Smooth muscle cell (in vitro differentiated cells): ENCODE measurements around the gene PHIP. TPM values are rescaled to one million over a fixed set of nuclear protein-coding genes. Genes with fewer than 3 reads are reported as not detected.

ENCODE experiments used
- DNase-seq: peaks from one replicate; lab custom pipeline; 2025; ENCODE audit not compliant: unreplicated experiment; lab: John Stamatoyannopoulos, UW
- H2AFZ ChIP-seq: fragments of 200-600 bp; sonication (generic); 2 replicates; pipeline ENCODE4 v1.6.0; 2016; ENCODE audit warnings: antibody characterized with exemption, low read depth, mild to moderate bottlenecking
- H3F3A ChIP-seq: fragments of 200-600 bp; sonication (generic); 2 replicates; pipeline ENCODE4 v1.6.0; 2017; ENCODE audit warnings: antibody characterized with exemption, low read depth
- H3K27ac ChIP-seq: fragments of 200-600 bp; sonication (generic); 2 replicates; pipeline ENCODE4 v1.5.1; 2016; ENCODE audit warnings: low read depth, mild to moderate bottlenecking
- H3K27me3 ChIP-seq: fragments of 200-600 bp; sonication (generic); 2 replicates; pipeline ENCODE4 v1.6.1; 2016; ENCODE audit warnings: low read depth, mild to moderate bottlenecking
- H3K36me3 ChIP-seq: fragments of 200-600 bp; sonication (generic); 2 replicates; pipeline ENCODE4 v1.5.1; 2016; ENCODE audit warnings: low read depth
- H3K4me1 ChIP-seq: fragments of 200-600 bp; sonication (generic); 2 replicates; pipeline ENCODE4 v1.5.1; 2016; ENCODE audit warnings: low read depth
- H3K4me2 ChIP-seq: fragments of 200-600 bp; sonication (generic); 2 replicates; pipeline ENCODE4 v1.6.0; 2016; ENCODE audit warnings: mild to moderate bottlenecking
- H3K4me3 ChIP-seq: fragments of 200-600 bp; sonication (generic); 2 replicates; pipeline ENCODE4 v1.5.1; 2016; ENCODE audit warnings: mild to moderate bottlenecking
- H3K79me2 ChIP-seq: fragments of 200-600 bp; sonication (generic); 2 replicates; pipeline ENCODE4 v1.6.0; 2016; ENCODE audit warnings: low read depth, mild to moderate bottlenecking
- H3K9ac ChIP-seq: fragments of 200-600 bp; sonication (generic); 2 replicates; pipeline ENCODE4 v1.6.0; 2016; ENCODE audit warnings: low read depth
- H3K9me3 ChIP-seq: fragments of 200-600 bp; sonication (generic); replicated peaks from 2 replicates; pipeline ENCODE4 v1.5.1; 2016; ENCODE audit warnings: low read depth
- H4K20me1 ChIP-seq: fragments of 200-600 bp; sonication (generic); 2 replicates; pipeline ENCODE4 v1.6.0; 2016; ENCODE audit warnings: low read depth
- WGBS: methylation state at CpG from one replicate; pipeline ENCODE4 v1.1.7; 2016; ENCODE audit warnings: low lambda C conversion rate; 5-methylcytosine and 5-hydroxymethylcytosine counted together
- polyA plus RNA-seq: library from polyadenylated mRNA; unstranded; fragments of >200 nt; fragmentation: Nextera tagmentation; extraction: Ambion mirVana; gene quantifications from 2 replicates; pipeline ENCODE4 v1.2.1, GENCODE V29; 2016
- total RNA-seq: library from RNA; depleted of rRNA; stranded (reverse); fragments of >200 nt; gene quantifications from 2 replicates; pipeline ENCODE4 v1.2.3, GENCODE V29; 2014
- TF ChIP-seq, protein P1 (sequence below): fragments of 200-600 bp; sonication (generic); IDR thresholded peaks from 2 replicates; pipeline ENCODE4 v1.5.1; 2017; ENCODE audit warnings: borderline replicate concordance, mild to moderate bottlenecking, antibody characterized with exemption; ENCODE audit not compliant: insufficient read depth, poor library complexity, severe bottlenecking

Gene PHIP
- total and polyA plus RNA-seq, 2 experiments from 2014 or later: 7.8 to 32.6 TPM

DNA sequence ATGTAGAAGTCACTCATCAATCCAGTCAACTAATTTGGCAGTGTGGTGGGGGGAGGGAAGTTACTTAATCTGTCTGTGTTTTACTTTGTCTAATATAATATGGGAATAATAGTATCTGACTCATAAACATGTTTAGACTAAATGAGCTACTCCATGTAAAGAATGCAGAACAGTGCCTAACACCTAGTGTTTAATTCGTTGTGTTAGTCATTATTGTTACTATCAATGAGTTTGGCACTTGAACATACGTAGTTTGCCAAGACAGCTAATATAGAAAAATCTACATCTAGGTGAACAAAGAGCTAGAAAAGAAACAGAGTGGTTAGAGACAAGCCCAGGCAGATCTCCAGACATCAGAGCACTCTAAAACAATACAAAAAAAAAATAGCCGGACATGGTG, 161.6 kb downstream of the PHIP start:
- Histone ChIP-seq H3F3A (no peaks in the 10 kb centered on the region), H2AFZ (no peak overlapping the region), H3K4me1 (no peaks in the 10 kb centered on the region), H3K4me3 (no peak overlapping the region), H3K9me3 (peaks cover 10% of the 10 kb centered on the region), H4K20me1 (no peaks in the 10 kb centered on the region), H3K27ac (no peak overlapping the region), H3K27me3 (no peaks in the 10 kb centered on the region), H3K4me2 (no peak overlapping the region), H3K79me2 (no peaks in the 10 kb centered on the region), H3K9ac (no peak overlapping the region), H3K36me3 (no peaks in the 10 kb centered on the region)
- DNase-seq: no peak
- WGBS: 91% methylated on average over 3 of the region's 3 CpGs
- TF ChIP-seq, protein P1, sequence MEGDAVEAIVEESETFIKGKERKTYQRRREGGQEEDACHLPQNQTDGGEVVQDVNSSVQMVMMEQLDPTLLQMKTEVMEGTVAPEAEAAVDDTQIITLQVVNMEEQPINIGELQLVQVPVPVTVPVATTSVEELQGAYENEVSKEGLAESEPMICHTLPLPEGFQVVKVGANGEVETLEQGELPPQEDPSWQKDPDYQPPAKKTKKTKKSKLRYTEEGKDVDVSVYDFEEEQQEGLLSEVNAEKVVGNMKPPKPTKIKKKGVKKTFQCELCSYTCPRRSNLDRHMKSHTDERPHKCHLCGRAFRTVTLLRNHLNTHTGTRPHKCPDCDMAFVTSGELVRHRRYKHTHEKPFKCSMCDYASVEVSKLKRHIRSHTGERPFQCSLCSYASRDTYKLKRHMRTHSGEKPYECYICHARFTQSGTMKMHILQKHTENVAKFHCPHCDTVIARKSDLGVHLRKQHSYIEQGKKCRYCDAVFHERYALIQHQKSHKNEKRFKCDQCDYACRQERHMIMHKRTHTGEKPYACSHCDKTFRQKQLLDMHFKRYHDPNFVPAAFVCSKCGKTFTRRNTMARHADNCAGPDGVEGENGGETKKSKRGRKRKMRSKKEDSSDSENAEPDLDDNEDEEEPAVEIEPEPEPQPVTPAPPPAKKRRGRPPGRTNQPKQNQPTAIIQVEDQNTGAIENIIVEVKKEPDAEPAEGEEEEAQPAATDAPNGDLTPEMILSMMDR: no peak

DNA sequence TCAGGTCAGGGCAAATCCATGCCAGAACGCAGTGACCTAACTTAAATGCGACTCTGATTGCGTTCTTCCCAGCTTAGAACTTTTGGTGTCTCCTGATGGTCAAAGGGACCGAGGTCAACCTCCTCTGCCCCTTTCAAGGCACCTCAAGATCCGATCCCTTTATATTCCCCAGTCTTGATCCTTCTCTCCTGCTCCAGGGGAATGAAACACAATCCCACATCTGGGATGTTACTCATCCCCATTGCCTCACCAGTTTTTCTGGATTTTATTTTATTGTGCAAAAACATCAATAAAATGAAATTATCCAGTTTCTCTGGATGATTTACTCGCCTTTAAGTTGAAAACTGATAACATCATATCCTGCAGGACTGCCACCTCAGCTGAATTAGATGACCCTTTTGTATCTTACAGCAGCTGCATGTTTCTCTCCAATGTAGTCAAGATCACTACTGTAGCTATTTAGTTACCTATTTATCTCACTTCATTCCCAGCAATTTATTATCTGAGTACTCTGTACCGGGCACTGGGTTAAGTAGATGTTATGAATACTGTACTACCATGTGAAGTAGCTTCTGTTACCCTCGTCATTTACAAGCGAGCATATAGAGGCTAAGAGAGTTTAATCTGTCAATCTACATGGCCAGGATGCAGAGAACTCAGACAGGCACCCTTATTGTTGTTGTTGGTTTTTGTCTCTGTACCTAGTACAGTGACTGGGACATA, 166.7 kb downstream of the PHIP start:
- Histone ChIP-seq H3K27ac (no peak overlapping the region), H3F3A (no peaks in the 10 kb centered on the region), H3K79me2 (no peaks in the 10 kb centered on the region), H2AFZ (peak overlapping the region; percentile 94), H3K27me3 (no peaks in the 10 kb centered on the region), H3K36me3 (no peaks in the 10 kb centered on the region), H3K4me3 (peak overlapping the region; percentile 56), H3K9me3 (no peaks in the 10 kb centered on the region), H4K20me1 (no peaks in the 10 kb centered on the region), H3K4me2 (peak overlapping the region; percentile 94), H3K9ac (no peak overlapping the region), H3K4me1 (no peaks in the 10 kb centered on the region)
- 78% methylated on average over 9 of the region's 9 CpGs for WGBS
- no peak for DNase-seq
- TF ChIP-seq, protein P1: no peak

DNA sequence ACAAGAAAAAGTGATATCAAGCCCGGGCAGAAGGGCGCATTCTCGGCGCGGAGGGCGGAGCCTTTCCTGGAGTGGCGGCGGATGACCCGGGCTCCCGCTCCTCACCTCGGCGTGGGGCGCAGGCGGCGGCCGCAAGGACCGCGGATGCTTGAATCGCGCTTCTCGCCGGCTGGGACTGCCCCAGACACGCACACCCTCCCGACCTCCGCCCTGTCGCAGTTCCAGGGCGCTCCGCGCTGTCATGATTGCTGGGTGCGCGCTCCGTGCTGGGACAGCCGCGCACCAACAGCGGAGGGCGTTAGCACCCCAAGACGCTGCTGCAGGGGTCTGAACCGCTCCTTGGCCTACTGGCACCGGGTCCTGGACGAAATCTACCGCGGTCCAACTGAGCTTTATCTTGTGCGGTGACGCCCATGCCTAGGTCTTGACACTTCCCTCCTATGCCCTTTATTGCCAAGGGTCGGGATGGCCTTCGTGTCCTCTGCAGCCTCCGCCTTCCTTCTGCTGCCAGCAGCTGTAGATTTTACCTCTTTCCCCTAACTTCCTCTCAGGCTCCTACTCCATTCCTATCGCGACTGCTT, 167.4 kb downstream of the PHIP start:
- 4% methylated on average over 48 of the region's 49 CpGs for WGBS
- Histone ChIP-seq H4K20me1 (no peaks in the 10 kb centered on the region), H3K9ac (peak overlapping the region; percentile 14), H3K4me2 (peak overlapping the region; percentile 94), H3K27me3 (no peaks in the 10 kb centered on the region), H3K9me3 (no peaks in the 10 kb centered on the region), H3K4me3 (peak overlapping the region; percentile 56), H3K4me1 (no peaks in the 10 kb centered on the region), H2AFZ (peak overlapping the region; percentile 94), H3K79me2 (no peaks in the 10 kb centered on the region), H3F3A (no peaks in the 10 kb centered on the region), H3K27ac (no peak overlapping the region), H3K36me3 (no peaks in the 10 kb centered on the region)
- TF ChIP-seq, protein P1: no peak
- no peak for DNase-seq
